Measurements from ENCODE around the gene MKS1. TPM values are rescaled to one million over a fixed set of nuclear protein-coding genes. Genes with fewer than 3 reads are reported as not detected.

Gene MKS1
- total and polyA plus RNA-seq, 10 of the 15 experiments (the other 5 are each of a cell fraction or from before 2014, with no cell fraction given), result 5.7 to 21.4 (median 13.9) TPM

DNA sequence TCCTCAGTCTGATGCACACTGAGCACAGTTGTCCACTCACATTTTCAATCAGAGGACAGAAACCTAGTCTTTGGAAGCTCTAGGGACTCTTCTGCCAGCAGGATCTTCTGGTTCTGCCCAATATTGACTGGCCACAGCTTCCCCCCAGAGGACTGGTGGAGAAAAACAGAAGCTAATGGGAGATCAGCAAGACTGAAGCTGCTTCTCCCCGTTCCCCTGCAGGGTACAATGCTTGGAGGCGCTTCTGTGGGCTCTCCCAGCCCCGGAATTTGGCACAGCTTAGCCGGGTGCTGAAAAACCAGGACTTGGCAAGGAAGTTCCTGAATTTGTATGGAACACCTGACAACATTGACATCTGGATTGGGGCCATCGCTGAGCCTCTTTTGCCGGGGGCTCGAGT is 16.2 kb downstream of the MKS1 start (continued):
- TF ChIP-seq MAX (IDR thresholded peaks at IDR 0.05; ENCODE audit: low read depth, low read length), result no peak
- TF ChIP-seq MLLT1 (IDR thresholded peaks at IDR 0.05), result no peak
- TF ChIP-seq LARP7 (IDR thresholded peaks at IDR 0.05), result no peak
- no peak for TF ChIP-seq BCLAF1 (IDR thresholded peaks at IDR 0.05)

GRCh38 chr17:58200024-58200633 is 18.9 kb downstream of the MKS1 start:
- 25% methylated on average over 14 of the region's 14 CpGs for WGBS (ENCODE audit: insufficient coverage, insufficient replicate concordance, low lambda C conversion rate, missing lambda C conversion rate)
- ChIA-PET RAD21 (ENCODE audit: unreplicated experiment) (interaction anchor here (0.6 to 4.4 kb wide), 18 partner anchors 9 to 258 kb away, joined by 3 to 23 read pairs (median 4); partner anchors contain the start of genes LPO, MKS1 and RNF43), SMC1A (ENCODE audit: uncharacterized antibody, unreplicated experiment) (interaction anchor here (0.7 to 2.6 kb wide), 19 partner anchors 10 to 454 kb away, joined by 3 to 16 read pairs (median 4); no protein-coding TSS in a partner anchor), POLR2A (interaction anchor here (0.6 to 1.2 kb wide), 3 partner anchors 16 to 218 kb away, joined by 3 to 8 read pairs (median 3); no protein-coding TSS in a partner anchor), CTCF (interaction anchor here (0.6 to 4.6 kb wide), 33 partner anchors 9 to 395 kb away, joined by 3 to 40 read pairs (median 5); partner anchors contain the start of genes LPO, MKS1 and RNF43)
- H3K36me3 ChIP-seq (ENCODE audit: control insufficient read depth in 2 of 2, insufficient read depth in 2 of 2, low read length in 1 of 2), result no peaks in the 10 kb centered on the region
- H4K20me1 ChIP-seq (ENCODE audit: control insufficient read depth, insufficient read depth), result no peaks in the 10 kb centered on the region
- H2AFZ ChIP-seq (ENCODE audit: control insufficient read depth, low read depth, low read length), result no peak overlapping the region
- no peaks in the 10 kb centered on the region for H3K9me3 ChIP-seq (replicated peaks; ENCODE audit: control insufficient read depth, insufficient read depth, low read length)
- ATAC-seq (peak; percentile 99), DNase-seq (ENCODE audit: low read depth, low spot score) (no peak), FAIRE-seq (peak; percentile 44)
- intact Hi-C loops (cut with micrococcal nuclease; ENCODE audit: unreplicated experiment) (loop anchor here (1.0 to 2.0 kb wide), 2 partner anchors 49 to 247 kb away; no protein-coding TSS in a partner anchor), in situ Hi-C loops (cut with MboI) (no loop called here)
- H3K4me1 ChIP-seq (ENCODE audit: control insufficient read depth, insufficient read depth, low read length), result no peaks in the 10 kb centered on the region
- no peak overlapping the region for H3K27ac ChIP-seq (ENCODE audit: control insufficient read depth, insufficient read depth)
- peaks cover 0 to 4% of the 10 kb centered on the region in 2 experiments; a peak in 2 of 4 replicates for H3K27me3 ChIP-seq (replicated peaks in 1 of 2; ENCODE audit: control insufficient read depth in 2 of 2, insufficient read depth in 2 of 2, low read length in 1 of 2)
- BruUV-seq (replicated peaks), result no TSS peak
- no peak overlapping the region for H3K9ac ChIP-seq (ENCODE audit: control insufficient read depth, insufficient read depth, low read length)
- no peak overlapping the region for H3K4me3 ChIP-seq
- no peaks in the 10 kb centered on the region for H3K79me2 ChIP-seq (ENCODE audit: control insufficient read depth, insufficient read depth, low read length)
- H3K4me2 ChIP-seq (ENCODE audit: control insufficient read depth, insufficient read depth), result no peak overlapping the region
- TF ChIP-seq, protein P1, sequence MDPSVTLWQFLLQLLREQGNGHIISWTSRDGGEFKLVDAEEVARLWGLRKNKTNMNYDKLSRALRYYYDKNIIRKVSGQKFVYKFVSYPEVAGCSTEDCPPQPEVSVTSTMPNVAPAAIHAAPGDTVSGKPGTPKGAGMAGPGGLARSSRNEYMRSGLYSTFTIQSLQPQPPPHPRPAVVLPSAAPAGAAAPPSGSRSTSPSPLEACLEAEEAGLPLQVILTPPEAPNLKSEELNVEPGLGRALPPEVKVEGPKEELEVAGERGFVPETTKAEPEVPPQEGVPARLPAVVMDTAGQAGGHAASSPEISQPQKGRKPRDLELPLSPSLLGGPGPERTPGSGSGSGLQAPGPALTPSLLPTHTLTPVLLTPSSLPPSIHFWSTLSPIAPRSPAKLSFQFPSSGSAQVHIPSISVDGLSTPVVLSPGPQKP (IDR thresholded peaks at IDR 0.05; ENCODE audit: low read depth, low read length), result no peak
- 0 out of 2 replicates have a peak, but pooled peaks have one; percentile 28 for TF ChIP-seq LARP7 (IDR thresholded peaks at IDR 0.05)
- TF ChIP-seq, protein P2, sequence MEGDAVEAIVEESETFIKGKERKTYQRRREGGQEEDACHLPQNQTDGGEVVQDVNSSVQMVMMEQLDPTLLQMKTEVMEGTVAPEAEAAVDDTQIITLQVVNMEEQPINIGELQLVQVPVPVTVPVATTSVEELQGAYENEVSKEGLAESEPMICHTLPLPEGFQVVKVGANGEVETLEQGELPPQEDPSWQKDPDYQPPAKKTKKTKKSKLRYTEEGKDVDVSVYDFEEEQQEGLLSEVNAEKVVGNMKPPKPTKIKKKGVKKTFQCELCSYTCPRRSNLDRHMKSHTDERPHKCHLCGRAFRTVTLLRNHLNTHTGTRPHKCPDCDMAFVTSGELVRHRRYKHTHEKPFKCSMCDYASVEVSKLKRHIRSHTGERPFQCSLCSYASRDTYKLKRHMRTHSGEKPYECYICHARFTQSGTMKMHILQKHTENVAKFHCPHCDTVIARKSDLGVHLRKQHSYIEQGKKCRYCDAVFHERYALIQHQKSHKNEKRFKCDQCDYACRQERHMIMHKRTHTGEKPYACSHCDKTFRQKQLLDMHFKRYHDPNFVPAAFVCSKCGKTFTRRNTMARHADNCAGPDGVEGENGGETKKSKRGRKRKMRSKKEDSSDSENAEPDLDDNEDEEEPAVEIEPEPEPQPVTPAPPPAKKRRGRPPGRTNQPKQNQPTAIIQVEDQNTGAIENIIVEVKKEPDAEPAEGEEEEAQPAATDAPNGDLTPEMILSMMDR (IDR thresholded peaks at IDR 0.05 in 2 of 3, conservative IDR thresholded peaks at IDR 0.05 in 1 of 3; ENCODE audit: control insufficient read depth in 2 of 3, extremely low read depth in 1 of 3, insufficient read depth in 1 of 3, low read depth in 3 of 3, low read length in 3 of 3), result peak; percentile 62 to 78 (median 77)
- no peak for TF ChIP-seq PML (IDR thresholded peaks at IDR 0.05; ENCODE audit: low read length)
- no peak for TF ChIP-seq POLR2A (IDR thresholded peaks at IDR 0.05; ENCODE audit: low read depth, low read length)
- no peak for TF ChIP-seq SRF (IDR thresholded peaks at IDR 0.05; ENCODE audit: low read depth in 2 of 2, low read length in 2 of 2)
- peak; percentile 36; the same call in 1 of the 2 replicates for TF ChIP-seq RAD21 (IDR thresholded peaks at IDR 0.05; ENCODE audit: insufficient read depth, low read depth, low read length)
- TF ChIP-seq SREBF2 (IDR thresholded peaks at IDR 0.05; ENCODE audit: low read length), result no peak
- no peak for TF ChIP-seq HDGF (IDR thresholded peaks at IDR 0.05)
- TF ChIP-seq YY1 (IDR thresholded peaks at IDR 0.05; ENCODE audit: low read depth, low read length), result peak; percentile 76; the same call in 1 of the 2 replicates
- no peak for TF ChIP-seq ESRRA (IDR thresholded peaks at IDR 0.05; ENCODE audit: low read length)

All from GM12878 (cell line).